ENCODE data around the gene HPGDS.

DNA sequence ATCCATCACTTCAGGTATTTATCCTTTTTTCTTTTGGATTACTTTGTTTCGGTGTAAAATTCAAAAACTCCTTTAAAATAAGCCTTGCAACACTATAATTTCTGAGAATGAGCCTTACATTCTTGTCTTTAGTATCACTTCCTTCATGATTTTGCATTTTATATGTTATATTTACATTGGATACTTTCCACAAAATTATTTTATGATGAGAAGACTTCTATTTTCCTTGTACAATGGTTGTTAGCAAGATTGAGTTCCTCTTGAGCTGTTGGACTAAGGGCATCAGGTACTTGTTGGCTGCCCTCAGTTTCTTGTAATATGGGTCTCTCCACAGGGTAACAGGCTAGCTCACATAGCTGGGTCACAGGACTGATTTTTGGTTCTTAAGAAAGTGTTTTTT is 22.7 kb upstream of the HPGDS start:
- TF ChIP-seq, protein P1, sequence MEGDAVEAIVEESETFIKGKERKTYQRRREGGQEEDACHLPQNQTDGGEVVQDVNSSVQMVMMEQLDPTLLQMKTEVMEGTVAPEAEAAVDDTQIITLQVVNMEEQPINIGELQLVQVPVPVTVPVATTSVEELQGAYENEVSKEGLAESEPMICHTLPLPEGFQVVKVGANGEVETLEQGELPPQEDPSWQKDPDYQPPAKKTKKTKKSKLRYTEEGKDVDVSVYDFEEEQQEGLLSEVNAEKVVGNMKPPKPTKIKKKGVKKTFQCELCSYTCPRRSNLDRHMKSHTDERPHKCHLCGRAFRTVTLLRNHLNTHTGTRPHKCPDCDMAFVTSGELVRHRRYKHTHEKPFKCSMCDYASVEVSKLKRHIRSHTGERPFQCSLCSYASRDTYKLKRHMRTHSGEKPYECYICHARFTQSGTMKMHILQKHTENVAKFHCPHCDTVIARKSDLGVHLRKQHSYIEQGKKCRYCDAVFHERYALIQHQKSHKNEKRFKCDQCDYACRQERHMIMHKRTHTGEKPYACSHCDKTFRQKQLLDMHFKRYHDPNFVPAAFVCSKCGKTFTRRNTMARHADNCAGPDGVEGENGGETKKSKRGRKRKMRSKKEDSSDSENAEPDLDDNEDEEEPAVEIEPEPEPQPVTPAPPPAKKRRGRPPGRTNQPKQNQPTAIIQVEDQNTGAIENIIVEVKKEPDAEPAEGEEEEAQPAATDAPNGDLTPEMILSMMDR (IDR thresholded peaks at IDR 0.05): no peak
- TF ChIP-seq POLR2A (IDR thresholded peaks at IDR 0.05): no peak
